Thyroid gland (tissue), 4 donors: ENCODE measurements around the gene FOXO3. TPM values are rescaled to one million over a fixed set of nuclear protein-coding genes. Genes with fewer than 3 reads are reported as not detected.
A peak's percentile ranks its signal among the peaks of the same experiment; 100 is the strongest.

Experiments used
- DNase-seq, 2 donors: peaks; one replicate each; pipeline ENCODE4 v3.0.0-alpha.2; 2019
- H3K27ac ChIP-seq, 3 donors: fragments of 200-600 bp; sonication (generic); 1 replicate in 2 of 3; 2 replicates in 1 of 3; pipeline ENCODE4 v1.5.1; 2016 to 2019; ENCODE audit warnings: mild to moderate bottlenecking in 1 of 3, moderate library complexity in 1 of 3
- H3K27me3 ChIP-seq: fragments of 200-600 bp; sonication (generic); one replicate; pipeline ENCODE4 v1.5.1; 2019
- H3K36me3 ChIP-seq, 2 donors: fragments of 200-600 bp; sonication (generic); one replicate each; pipeline ENCODE4 v1.5.1; 2016 to 2019
- H3K4me1 ChIP-seq, 2 donors: fragments of 200-600 bp; sonication (generic); one replicate each; pipeline ENCODE4 v1.5.1; 2017 to 2019
- H3K4me3 ChIP-seq, 3 donors: fragments of 200-600 bp; sonication (generic); replicated peaks in 1 of 3; 1 replicate in 2 of 3; 2 replicates in 1 of 3; pipeline ENCODE4 v1.5.1; 2016; ENCODE audit warnings: mild to moderate bottlenecking in 1 of 3
- H3K9me3 ChIP-seq: fragments of 200-600 bp; sonication (generic); one replicate; pipeline ENCODE4 v1.5.1; 2017
- CTCF ChIP-seq, 6 experiments: fragments of 200-600 bp in 3 of 6; fragments of 450-650 bp in 3 of 6; sonication (generic) in 3 of 6; IDR thresholded peaks; one replicate each; pipeline ENCODE4 v1.5.1; 2016 to 2019; ENCODE audit warnings: antibody characterized with exemption in 6 of 6, mild to moderate bottlenecking in 2 of 6, inconsistent platforms in 1 of 6, moderate library complexity in 1 of 6
- POLR2A ChIP-seq, 2 donors: fragments of 450-650 bp; IDR thresholded peaks; one replicate each; pipeline ENCODE4 v1.6.1; 2017; ENCODE audit warnings: antibody characterized with exemption in 2 of 2, mild to moderate bottlenecking in 2 of 2, moderate library complexity in 1 of 2
- WGBS, 2 donors: methylation state at CpG; one replicate each; pipeline ENCODE4 v1.1.5; 2017; 5-methylcytosine and 5-hydroxymethylcytosine counted together
- intact Hi-C: fragments of 100-400 bp; cut with DNase I; formaldehyde crosslinking; loops from one replicate; pipeline ENCODE4 v1.15.1; 2023
- total RNA-seq, 4 donors: library from RNA; depleted of rRNA; stranded (reverse); fragments of >200 nt; gene quantifications; one replicate each; pipeline ENCODE4 v1.2.3, GENCODE V29; 2016

Gene FOXO3
- total RNA-seq, 4 donors from 2014 or later, result 61.8 to 103 (median 76.8) TPM

GRCh38 chr6:108581237-108581931, 20.7 kb downstream of the FOXO3 start:
- WGBS, 2 donors, result 52 to 55% methylated on average over 3 of the region's 3 CpGs
- Histone ChIP-seq H3K36me3 (no peaks in the 10 kb centered on the region), H3K9me3 (no peaks in the 10 kb centered on the region), H3K27ac (peak overlapping the region; percentile 64 to 73 (median 69)), H3K4me1 (peaks cover 71 to 89% of the 10 kb centered on the region in 2 donors), H3K4me3 (no peak overlapping the region), H3K27me3 (no peaks in the 10 kb centered on the region)
- no peak for TF ChIP-seq POLR2A (IDR thresholded peaks at IDR 0.05)
- no peak for TF ChIP-seq CTCF (IDR thresholded peaks at IDR 0.05)
- DNase-seq, result no peak
- intact Hi-C loops, result no loop called here

GRCh38 chr6:108581932-108582475, 21.3 kb downstream of the FOXO3 start:
- 50 to 60% methylated on average over 1 of the region's 1 CpG for WGBS, 2 donors
- H3K4me3 ChIP-seq, result no peak overlapping the region
- intact Hi-C loops, result no loop called here

GRCh38 chr6:108582618-108583017, 21.9 kb downstream of the FOXO3 start:
- intact Hi-C loops, result no loop called here

More at GRCh38 chr6:108581932-108582475, 21.3 kb downstream of the FOXO3 start:
- no peak for DNase-seq
- peak overlapping the region; percentile 64 to 73 (median 69) for H3K27ac ChIP-seq
- H3K4me1 ChIP-seq, result peaks cover 71 to 89% of the 10 kb centered on the region in 2 donors
- no peaks in the 10 kb centered on the region for H3K36me3 ChIP-seq
- no peaks in the 10 kb centered on the region for H3K27me3 ChIP-seq
- TF ChIP-seq POLR2A (IDR thresholded peaks at IDR 0.05) (no peak), CTCF (IDR thresholded peaks at IDR 0.05) (no peak)
- no peaks in the 10 kb centered on the region for H3K9me3 ChIP-seq

GRCh38 chr6:108584323-108584722, 23.6 kb downstream of the FOXO3 start:
- Histone ChIP-seq H3K4me3 (no peak overlapping the region), H3K27ac (no peak overlapping the region), H3K4me1 (peaks cover 81 to 92% of the 10 kb centered on the region in 2 donors), H3K36me3 (no peaks in the 10 kb centered on the region), H3K27me3 (no peaks in the 10 kb centered on the region), H3K9me3 (no peaks in the 10 kb centered on the region)
- DNase-seq, result no peak
- WGBS, 2 donors, result 86 to 89% methylated on average over 5 of the region's 5 CpGs
- TF ChIP-seq CTCF (IDR thresholded peaks at IDR 0.05), result no peak
- TF ChIP-seq POLR2A (IDR thresholded peaks at IDR 0.05), result no peak
- intact Hi-C loops, result no loop called here

More at GRCh38 chr6:108582618-108583017, 21.9 kb downstream of the FOXO3 start:
- TF ChIP-seq POLR2A (IDR thresholded peaks at IDR 0.05), result no peak
- TF ChIP-seq CTCF (IDR thresholded peaks at IDR 0.05), result no peak
- WGBS, 2 donors, result 87 to 90% methylated on average over 3 of the region's 3 CpGs
- no peak for DNase-seq
- Histone ChIP-seq H3K36me3 (no peaks in the 10 kb centered on the region), H3K27ac (peak overlapping the region; percentile 19 to 73 (median 69)), H3K4me3 (no peak overlapping the region), H3K27me3 (no peaks in the 10 kb centered on the region), H3K4me1 (peaks cover 71 to 89% of the 10 kb centered on the region in 2 donors), H3K9me3 (no peaks in the 10 kb centered on the region)

- DNase-seq, result no peak
- 83 to 95% methylated on average over 2 of the region's 2 CpGs for WGBS, 2 donors
- Histone ChIP-seq H3K27me3 (no peaks in the 10 kb centered on the region), H3K4me1 (peaks cover 90 to 97% of the 10 kb centered on the region in 2 donors), H3K27ac (peak overlapping the region in 2 of 3 donors; percentile 49 to 88), H3K4me3 (no peak overlapping the region), H3K9me3 (no peaks in the 10 kb centered on the region), H3K36me3 (no peaks in the 10 kb centered on the region)
- no peak for TF ChIP-seq POLR2A (IDR thresholded peaks at IDR 0.05)
- TF ChIP-seq CTCF (IDR thresholded peaks at IDR 0.05), result no peak
- intact Hi-C loops, result no loop called here
These were observed 24.6 kb downstream of the FOXO3 start for GRCh38 chr6:108585359-108585758.
